NCI-H187 (cell line): ENCODE measurements around the gene LACTB.
"Not testable (repeated sequence)": the region's sequence is repeated elsewhere in the genome, so short reads cannot be mapped to it uniquely, and the experiment has no call there.

ENCODE experiments used
- DNase-seq, 2 experiments: peaks; one replicate each; lab custom pipeline; 2025; lab: John Stamatoyannopoulos, UW

LACTB gene

GRCh38 chr15:63089260-63090043 is 32.2 kb upstream of the LACTB start:
- no peak for DNase-seq

- DNase-seq: peak in 1 of 2 experiments; percentile 2
Observed at GRCh38 chr15:63090472-63090871, 31.2 kb upstream of the LACTB start.

DNA sequence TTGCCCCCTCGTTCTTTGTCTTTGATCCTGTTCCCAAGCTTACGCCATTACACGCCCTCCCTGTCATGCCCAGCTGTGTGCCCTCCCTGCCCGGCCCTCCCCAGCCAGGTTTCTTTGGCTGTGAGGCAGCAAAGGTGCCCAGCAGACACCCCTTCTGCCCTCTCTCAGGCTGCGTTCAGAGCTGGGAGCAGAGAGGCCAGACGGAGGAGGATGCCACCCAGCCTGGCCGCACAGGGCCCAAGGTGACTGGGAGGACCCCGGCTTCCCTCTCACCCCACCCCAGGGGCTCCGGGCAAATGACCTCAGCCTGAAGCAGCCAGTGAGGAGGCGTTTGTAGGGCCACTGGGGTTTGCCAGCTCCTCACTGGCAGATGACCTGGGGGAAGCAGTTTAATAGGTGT is 30.8 kb upstream of the LACTB start:
- no peak for DNase-seq

GRCh38 chr15:63091679-63092446 is 29.8 kb upstream of the LACTB start:
- no peak for DNase-seq

GRCh38 chr15:63093486-63094205 is 28.0 kb upstream of the LACTB start:
- DNase-seq: peak; percentile 12 to 36

DNA sequence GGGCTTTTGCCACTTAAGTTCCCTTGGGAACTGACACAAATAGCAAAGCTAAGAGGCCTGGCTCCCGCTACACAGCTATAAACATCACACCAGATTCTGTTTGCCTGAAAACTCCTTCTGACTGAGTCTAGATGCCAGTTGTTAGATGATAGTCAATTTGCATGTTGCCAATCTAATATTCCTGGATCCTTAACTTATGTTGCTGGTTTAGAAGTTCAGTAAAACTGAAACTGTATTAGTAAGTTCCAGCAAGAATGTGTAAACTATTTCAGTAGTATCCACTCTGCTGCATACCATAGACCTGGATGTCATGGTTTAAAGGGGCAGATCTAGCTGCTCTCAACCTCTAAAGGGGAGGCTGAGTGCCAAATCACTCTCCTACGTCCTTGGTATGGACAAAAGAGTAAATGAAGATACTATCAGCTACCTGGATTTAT is 27.1 kb upstream of the LACTB start:
- no peak for DNase-seq

DNA sequence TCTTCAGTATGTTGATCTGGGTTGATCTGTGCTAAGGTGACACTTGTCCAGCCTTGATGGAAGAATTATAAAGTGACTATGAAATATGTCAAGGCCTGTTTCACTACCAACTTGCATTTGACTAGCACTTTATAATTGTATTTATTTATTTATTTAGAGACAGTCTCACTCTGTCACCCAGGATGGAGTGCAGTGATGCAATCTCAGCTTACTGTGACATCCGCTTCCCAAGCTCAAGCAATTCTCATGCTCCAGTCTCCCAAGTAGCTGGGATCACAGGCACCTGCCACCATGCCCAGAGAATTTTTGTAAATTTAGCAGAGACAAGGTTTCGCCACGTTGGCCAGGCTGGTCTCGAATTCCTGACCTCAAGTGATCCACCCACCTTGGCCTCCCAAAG is 25.5 kb upstream of the LACTB start:
- no peak for DNase-seq

DNA sequence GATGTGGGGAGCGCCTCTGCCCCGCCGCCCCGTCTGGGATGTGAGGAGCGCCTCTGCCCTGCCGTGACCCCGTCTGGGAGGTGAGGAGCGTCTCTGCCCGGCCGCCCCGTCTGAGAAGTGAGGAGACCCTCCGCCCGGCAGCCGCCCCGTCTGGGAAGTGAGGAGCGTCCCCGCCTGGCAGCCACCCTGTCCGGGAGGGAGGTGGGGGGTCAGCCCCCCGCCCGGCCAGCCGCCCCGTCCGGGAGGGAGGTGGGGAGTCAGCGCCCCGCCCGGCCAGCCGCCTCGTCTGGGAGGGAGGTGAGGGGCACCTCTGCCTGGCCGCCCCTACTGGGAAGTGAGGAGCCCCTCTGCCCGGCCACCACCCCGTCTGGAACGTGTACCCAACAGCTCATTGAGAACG is 22.8 kb upstream of the LACTB start:
- not testable (repeated sequence) for DNase-seq

DNA sequence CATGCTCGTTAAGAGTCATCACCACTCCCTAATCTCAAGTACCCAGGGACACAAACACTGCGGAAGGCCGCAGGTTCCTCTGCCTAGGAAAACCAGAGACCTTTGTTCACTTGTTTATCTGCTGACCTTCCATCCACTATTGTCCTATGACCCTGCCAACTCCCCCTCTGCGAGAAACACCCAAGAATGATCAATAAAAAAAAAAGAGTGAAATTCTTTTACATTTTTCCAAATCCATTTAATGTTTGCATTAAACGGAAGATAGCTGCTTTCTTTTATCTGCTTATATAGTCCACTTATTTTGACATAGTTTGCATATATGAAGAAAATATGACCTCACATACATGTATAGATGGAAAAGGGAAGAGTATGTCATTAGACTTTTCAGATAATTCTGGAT is 22.1 kb upstream of the LACTB start:
- not testable (repeated sequence) for DNase-seq

- no peak for DNase-seq
Observed at GRCh38 chr15:63103416-63103815, 18.2 kb upstream of the LACTB start.

DNA sequence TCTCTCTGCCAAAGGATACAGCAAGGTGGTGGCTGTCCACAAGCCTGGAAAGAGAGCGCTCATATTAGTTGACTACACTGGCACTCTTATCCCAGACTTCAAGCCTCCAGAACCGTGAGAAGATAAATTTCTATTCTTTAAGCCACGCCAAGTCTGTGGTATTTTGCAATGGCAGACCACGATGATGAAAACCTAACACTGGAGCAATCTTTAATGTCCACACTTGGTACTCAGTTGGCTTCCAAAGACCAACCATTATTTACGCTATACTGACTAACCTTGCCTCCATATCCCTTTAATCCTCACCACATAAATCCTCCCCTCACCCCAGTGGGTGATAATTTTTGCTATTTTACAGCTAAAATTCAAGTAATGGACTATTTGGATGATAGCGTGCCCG is 16.9 kb upstream of the LACTB start:
- no peak for DNase-seq

GRCh38 chr15:63105354-63105753 is 16.3 kb upstream of the LACTB start:
- DNase-seq: not testable (repeated sequence)

DNA sequence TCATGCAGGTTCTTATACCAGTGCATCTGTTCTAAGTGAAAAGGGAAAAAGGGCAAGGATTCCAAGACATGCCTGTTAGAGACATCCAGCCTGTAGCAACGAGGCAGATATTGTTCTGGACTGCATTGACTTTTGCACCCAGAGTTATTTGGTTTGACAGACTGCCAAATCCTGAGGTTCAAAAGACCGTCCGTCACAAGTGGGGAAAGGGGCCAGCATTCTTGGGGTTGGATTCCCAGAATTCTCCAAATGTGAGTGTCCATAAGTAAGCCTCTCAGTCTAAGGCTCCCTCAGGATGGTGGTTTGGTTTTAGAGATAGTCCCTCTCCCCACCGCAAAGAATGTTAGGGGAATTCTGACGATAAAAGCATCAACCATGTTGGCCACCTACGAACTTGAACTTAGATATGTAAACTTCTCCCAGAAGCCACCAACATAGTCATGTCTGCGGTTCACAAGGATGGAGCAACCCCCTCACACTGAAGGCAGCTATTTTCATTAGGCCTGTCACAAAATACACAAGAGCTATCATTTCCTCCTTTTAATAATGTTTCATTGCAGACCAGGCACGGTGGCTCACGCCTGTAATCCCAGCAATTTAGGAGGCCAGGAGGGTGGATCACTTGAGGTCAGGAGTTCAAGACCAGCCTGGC is 13.6 kb upstream of the LACTB start:
- no peak for DNase-seq

- no peak for DNase-seq
Observed at GRCh38 chr15:63109498-63109897, 12.2 kb upstream of the LACTB start.

- no peak for DNase-seq
Observed at GRCh38 chr15:63109920-63110319, 11.7 kb upstream of the LACTB start.

- no peak for DNase-seq
Observed at GRCh38 chr15:63110428-63111026, 11.1 kb upstream of the LACTB start.

DNA sequence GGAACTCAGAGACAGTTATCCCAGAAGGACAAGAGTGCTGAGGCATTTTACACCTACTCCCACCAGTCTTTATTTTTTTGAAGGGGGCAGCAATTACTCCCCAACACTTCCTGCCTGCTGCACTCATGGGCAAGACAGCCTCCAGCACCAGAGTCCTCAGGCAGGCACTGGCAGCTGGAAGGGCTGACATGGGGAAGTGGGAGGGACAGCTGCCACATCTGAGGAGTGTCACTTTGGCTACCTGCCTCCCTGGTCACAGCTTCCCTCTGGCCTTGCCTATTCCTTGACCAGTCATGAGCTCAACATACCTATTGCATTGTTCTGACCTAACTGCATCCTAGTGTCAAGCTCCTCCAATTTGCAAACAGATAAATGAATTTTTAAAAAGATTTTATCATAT is 10.2 kb upstream of the LACTB start:
- no peak for DNase-seq

DNA sequence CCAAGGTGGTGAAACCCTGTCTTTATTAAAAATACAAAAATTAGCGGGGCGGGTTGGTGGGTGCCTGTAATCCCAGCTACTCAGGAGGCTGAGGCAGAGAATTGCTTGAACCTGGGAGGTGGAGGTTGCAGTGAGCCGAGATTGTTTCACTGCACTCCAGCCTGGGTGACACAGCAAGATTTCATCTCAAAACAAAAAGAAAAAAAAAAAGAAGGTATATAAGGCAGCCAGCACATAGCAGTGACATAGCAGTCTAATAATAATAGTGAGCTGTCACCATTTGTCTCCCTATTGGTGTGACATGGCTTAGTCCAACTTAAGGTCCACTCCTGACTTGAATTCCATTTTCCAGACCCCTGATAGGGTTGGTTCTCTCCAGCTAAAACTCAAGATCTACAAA is 8.8 kb upstream of the LACTB start:
- no peak for DNase-seq

DNA sequence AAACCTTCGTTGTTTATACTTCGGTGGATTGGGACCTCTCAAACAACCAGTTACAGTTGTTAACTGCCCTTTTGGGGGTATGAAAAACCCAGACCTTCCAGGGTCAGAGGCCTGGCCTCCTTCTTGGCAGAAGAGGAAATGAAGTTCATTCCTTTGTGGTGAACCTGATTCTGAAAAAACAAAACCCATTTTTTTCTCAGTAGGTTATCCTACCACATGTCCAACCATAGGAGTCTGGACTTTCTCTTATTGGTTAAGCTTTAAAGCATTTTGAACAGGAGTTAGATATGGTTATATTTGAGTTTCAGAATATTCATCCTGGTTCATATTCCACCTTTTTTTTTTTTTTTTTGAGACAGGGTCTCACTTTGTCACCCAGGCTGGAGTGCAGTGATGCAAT is 7.2 kb upstream of the LACTB start:
- DNase-seq: no peak

DNA sequence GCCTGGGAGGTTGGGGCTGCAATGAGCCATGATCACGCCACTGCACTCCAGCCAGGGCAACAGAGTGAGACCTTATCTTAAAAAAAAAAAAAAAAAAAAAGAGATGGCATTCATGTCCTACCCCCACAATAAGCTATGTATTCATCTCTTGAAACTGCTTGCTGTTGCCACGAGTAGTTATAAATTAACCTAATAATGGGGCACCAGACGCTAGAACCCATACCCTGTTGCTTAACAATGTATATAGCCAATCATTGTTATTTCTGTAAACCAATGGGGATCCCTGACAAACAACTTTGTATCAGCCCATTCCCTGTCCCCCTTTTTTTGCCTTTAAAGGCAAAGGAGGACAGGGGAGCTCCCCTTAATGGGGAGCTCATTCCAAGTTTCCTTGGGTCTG is 2.8 kb upstream of the LACTB start:
- no peak for DNase-seq

DNA sequence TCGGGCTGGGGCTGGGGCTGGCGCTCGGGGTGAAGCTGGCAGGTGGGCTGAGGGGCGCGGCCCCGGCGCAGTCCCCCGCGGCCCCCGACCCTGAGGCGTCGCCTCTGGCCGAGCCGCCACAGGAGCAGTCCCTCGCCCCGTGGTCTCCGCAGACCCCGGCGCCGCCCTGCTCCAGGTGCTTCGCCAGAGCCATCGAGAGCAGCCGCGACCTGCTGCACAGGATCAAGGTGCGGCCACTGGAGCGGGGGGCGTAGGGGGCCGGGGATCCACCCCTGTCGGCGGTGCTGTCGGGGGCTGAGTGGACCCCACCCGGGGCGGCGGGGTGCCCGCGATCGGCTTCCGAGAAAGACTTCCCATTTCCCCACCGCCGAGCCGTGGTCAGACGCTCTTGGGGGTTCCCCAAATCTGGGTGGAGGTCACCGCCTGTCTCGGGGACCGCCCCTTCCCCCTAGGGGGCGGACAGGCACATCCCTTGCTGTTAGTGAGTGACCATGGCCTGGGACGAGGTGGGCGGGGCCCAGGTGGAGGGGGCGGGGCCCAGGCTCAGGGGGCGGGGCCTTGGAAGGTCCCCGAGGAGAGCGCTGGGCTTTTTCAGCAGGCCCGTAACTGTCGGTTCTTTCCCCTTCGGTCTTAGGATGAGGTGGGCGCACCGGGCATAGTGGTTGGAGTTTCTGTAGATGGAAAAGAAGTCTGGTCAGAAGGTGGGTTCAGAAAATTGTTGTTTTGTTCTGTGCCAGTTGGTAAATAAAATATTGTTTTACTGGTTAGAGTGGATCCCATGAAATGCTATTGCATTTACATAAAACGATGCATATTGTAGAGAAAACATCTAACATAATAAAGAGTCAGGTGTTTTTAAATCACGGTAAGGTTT is 578 bp downstream of the LACTB start:
- peak in 1 of 2 experiments; percentile 11 for DNase-seq
